Activated CD4-positive, alpha-beta T cell treated with anti-CD3 and anti-CD28 coated beads, Interleukin-2, amount 10 ng/mL, durations not matched to agents 7 days and 5 days (primary cell): ENCODE results near the gene ATXN1. TPM values are rescaled to one million over a fixed set of nuclear protein-coding genes. Genes with fewer than 3 reads are reported as not detected.
"Not testable (repeated sequence)": the region's sequence is repeated elsewhere in the genome, so short reads cannot be mapped to it uniquely, and the experiment has no call there.

Experiments used
- CTCF ChIA-PET: fragments of 350-600 bp; sonication (Branson Sonifier 250); formaldehyde crosslinking; loops from one replicate; lab custom pipeline; 2021; ENCODE audit warnings: antibody characterized with exemption; lab: Charles Lee
- POLR2A ChIA-PET: fragments of 350-600 bp; sonication (Branson Sonifier 250); formaldehyde crosslinking; loops from one replicate; lab custom pipeline; 2021; ENCODE audit warnings: antibody characterized with exemption; lab: Charles Lee
- DNase-seq: peaks from one replicate; pipeline ENCODE4 v3.0.0-alpha.2; 2020
- H3K27ac Mint-ChIP-seq: one replicate; pipeline ENCODE4 v1.8.0; 2021; ENCODE audit warnings: mild to moderate bottlenecking, moderate library complexity, mixed read lengths
- H3K27me3 Mint-ChIP-seq: one replicate; pipeline ENCODE4 v1.8.0; 2021; ENCODE audit warnings: mixed read lengths
- H3K36me3 Mint-ChIP-seq: one replicate; pipeline ENCODE4 v1.8.0; 2021; ENCODE audit warnings: low read depth, mixed read lengths
- H3K4me1 Mint-ChIP-seq: one replicate; pipeline ENCODE4 v1.8.0; 2021; ENCODE audit warnings: mixed read lengths
- H3K4me3 Mint-ChIP-seq: one replicate; pipeline ENCODE4 v1.8.0; 2021; ENCODE audit warnings: mild to moderate bottlenecking, moderate library complexity, mixed read lengths
- H3K9me3 Mint-ChIP-seq: one replicate; pipeline ENCODE4 v1.8.0; 2021; ENCODE audit warnings: mixed read lengths
- total RNA-seq, 2 experiments: library from RNA; stranded (reverse); gene quantifications; one replicate each; pipeline ENCODE4 v1.2.3, GENCODE V29; 2021

ATXN1 gene
- total RNA-seq, 2 experiments from 2014 or later = 36.0 to 40.4 TPM

DNA sequence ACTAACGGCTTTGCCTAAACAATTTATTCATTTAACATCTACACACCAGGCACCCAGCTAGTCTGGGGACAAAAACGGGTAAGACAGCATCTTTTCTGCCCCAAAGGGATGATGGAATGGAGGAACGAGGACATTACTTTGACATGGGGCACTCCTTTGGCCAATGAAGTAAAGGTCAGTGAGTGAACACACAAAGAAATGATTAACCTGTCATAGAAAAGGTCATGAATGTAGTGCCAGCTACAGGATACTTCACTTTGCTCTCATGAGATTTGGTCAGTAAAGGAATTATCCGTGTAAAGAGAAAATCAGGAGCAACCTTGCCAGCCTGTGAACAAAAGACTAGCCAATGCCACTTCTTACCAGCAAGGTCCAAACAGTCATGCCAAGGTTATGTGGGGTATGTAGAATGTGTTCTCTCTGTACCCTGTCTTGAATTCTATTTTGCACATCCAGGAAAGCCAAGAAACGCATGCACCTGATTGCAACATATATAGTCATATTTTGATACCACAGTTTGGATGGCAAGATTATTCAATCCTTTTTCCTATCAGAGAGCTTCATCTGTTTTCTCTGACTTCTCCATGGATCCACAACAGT, 377.6 kb downstream of the ATXN1 start:
- ChIA-PET POLR2A (no interaction called here), CTCF (no interaction called here)
- no peak for DNase-seq
- Mint-ChIP-seq H3K4me3 (no peak overlapping the region), H3K9me3 (no peaks in the 10 kb centered on the region), H3K36me3 (no peaks in the 10 kb centered on the region), H3K27me3 (no peaks in the 10 kb centered on the region), H3K27ac (no peak overlapping the region), H3K4me1 (no peaks in the 10 kb centered on the region)

DNA sequence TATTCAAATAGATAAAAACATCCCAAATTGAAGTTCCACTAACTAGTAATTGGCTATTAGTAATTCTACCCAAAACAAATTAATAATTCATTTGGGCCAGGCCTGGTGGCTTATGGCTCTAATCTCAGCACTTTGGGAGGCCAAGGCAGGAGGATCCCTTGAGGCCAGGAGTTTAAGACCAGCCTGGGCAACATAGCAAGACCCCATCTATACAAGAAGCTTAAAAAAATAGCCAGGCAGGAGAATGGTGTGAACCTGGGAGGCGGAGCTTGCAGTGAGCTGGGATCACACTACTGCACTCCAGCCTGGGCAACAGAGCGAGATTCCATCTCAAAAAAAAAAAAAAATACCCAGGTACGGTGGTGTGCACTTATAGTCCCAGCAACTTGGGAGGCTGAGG, 379.3 kb downstream of the ATXN1 start:
- H3K4me1 Mint-ChIP-seq, H3K27ac Mint-ChIP-seq, CTCF ChIA-PET, H3K27me3 Mint-ChIP-seq, H3K4me3 Mint-ChIP-seq, H3K36me3 Mint-ChIP-seq, POLR2A ChIA-PET, DNase-seq, H3K9me3 Mint-ChIP-seq: not testable (repeated sequence)

DNA sequence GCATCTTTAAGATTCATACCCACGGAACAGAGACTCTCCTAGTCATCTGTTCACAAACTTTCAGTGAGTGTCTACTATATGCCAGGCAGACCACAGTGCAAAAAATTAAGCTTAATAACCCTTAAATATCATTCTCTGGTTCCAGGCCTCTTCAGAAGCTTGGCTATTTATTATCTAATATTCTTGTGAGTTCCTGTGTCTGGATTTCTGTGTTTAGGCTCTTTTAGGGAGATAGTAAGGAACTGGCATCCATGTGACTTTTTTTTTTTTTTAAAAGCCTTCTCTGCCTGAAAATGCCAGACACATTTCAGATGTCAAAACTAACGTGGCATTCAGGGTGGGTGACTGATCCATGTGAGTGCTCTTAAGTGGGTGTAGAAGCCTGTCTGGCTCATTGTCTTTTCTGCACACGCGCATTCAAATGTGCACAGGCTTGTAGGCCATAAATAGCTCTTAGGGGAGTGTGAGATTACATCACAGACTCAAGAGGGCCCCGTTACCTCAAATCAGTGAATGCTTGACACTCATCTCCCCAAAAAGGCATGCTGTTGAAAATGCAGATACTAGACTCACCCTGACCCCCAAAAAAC, 380.9 kb downstream of the ATXN1 start:
- Mint-ChIP-seq H3K4me3 (no peak overlapping the region), H3K4me1 (no peaks in the 10 kb centered on the region), H3K27ac (no peak overlapping the region), H3K9me3 (no peaks in the 10 kb centered on the region), H3K27me3 (no peaks in the 10 kb centered on the region), H3K36me3 (no peaks in the 10 kb centered on the region)
- ChIA-PET POLR2A (no interaction called here), CTCF (interaction anchor here (0.6 to 0.7 kb wide), 2 partner anchors 288 to 416 kb away, joined by 3 read pairs; no protein-coding TSS in a partner anchor)
- no peak for DNase-seq

DNA sequence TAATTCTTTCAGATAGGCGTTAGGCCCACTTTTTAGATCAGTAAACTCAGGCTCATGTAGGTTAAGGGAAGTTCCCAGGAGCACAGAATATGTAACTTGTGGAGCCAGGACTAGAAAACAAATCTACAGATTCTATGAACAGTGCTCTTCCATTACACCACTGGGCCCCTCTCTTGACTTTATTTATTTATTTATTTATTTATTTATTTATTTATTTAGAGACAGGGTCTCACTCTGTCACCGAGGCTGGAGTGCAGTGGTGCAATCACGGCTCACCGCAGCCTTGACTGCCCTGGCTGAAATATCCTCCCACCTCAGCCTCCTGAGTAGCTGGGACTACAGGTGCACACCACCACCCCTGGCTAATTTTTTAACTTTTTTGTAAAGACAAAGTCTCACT, 382.9 kb downstream of the ATXN1 start:
- DNase-seq, H3K9me3 Mint-ChIP-seq, CTCF ChIA-PET, H3K4me1 Mint-ChIP-seq, H3K27me3 Mint-ChIP-seq, POLR2A ChIA-PET, H3K36me3 Mint-ChIP-seq, H3K4me3 Mint-ChIP-seq, H3K27ac Mint-ChIP-seq: not testable (repeated sequence)

DNA sequence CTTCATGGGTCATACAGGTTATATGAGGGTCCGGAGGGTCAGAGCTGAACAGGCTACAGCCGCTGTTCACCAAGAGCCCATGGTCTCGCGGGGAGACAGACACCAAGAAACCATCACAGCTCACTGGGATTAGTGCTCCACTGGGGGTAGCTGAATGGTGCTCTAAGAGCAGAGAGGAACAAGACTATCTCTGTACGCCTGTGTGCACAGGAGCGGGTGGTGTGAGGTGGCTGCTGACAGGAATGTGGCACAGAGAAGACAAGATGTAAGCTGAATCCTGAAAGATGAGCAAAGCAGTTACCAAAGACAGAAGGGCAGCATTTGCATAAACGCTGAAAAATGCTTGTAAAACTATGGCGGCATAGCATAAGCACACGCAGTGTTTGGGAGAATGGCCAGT, 383.8 kb downstream of the ATXN1 start:
- Mint-ChIP-seq H3K4me3 (no peak overlapping the region), H3K36me3 (peaks cover 6% of the 10 kb centered on the region), H3K27me3 (no peaks in the 10 kb centered on the region), H3K9me3 (no peaks in the 10 kb centered on the region), H3K27ac (no peak overlapping the region), H3K4me1 (no peaks in the 10 kb centered on the region)
- no peak for DNase-seq
- ChIA-PET CTCF (interaction anchor here (0.5 to 0.8 kb wide), 2 partner anchors 46 to 354 kb away, joined by 3 read pairs; no protein-coding TSS in a partner anchor), POLR2A (no interaction called here)

DNA sequence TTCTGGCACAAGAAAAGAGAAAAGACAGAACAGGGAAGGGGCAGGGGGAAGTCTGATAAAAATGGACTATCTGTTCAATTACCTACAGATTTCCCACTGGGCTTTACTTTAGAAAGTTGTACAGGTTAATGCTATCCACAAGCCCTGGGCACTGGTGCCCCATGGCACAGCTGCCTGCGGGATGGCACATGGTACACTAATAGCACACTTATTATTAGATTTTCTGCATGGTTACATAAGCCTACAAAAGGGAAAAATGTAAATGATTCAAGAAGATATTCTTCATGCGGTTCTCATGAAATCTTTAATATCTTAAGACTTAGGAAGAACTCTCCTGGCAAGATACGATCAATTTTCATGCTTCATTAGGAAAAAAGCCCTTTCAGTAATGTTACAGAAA, 385.4 kb downstream of the ATXN1 start:
- Mint-ChIP-seq H3K27me3 (no peaks in the 10 kb centered on the region), H3K27ac (no peak overlapping the region), H3K9me3 (no peaks in the 10 kb centered on the region), H3K36me3 (peaks cover 6% of the 10 kb centered on the region), H3K4me1 (no peaks in the 10 kb centered on the region), H3K4me3 (no peak overlapping the region)
- DNase-seq = no peak
- ChIA-PET POLR2A (no interaction called here), CTCF (interaction anchor here (1.4 kb wide), 1 partner anchor 10 kb away, joined by 3 read pairs; no protein-coding TSS in a partner anchor)

DNA sequence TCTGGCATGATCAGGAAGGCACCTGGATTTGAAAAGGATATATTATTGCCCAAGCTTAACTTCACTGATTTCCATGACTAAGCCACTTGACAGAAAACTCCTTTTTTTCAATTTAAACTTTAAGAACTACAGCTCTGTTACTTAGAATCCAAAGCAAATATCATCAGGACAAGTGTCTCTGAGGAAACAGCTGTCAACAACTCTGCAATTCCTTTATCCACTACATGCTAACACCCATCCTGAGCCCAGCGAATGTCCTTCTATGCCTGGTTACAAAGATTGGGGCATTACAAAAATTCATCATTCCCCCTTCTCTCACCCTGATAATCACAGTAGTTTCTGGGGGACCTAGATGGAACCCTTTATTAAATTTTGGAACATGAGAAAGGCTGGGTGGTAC, 386.1 kb downstream of the ATXN1 start:
- Mint-ChIP-seq H3K4me3 (no peak overlapping the region), H3K36me3 (peaks cover 6% of the 10 kb centered on the region), H3K27me3 (no peaks in the 10 kb centered on the region), H3K27ac (no peak overlapping the region), H3K9me3 (no peaks in the 10 kb centered on the region), H3K4me1 (no peaks in the 10 kb centered on the region)
- no peak for DNase-seq
- ChIA-PET POLR2A (no interaction called here), CTCF (interaction anchor here (1.4 kb wide), 1 partner anchor 10 kb away, joined by 3 read pairs; no protein-coding TSS in a partner anchor)

DNA sequence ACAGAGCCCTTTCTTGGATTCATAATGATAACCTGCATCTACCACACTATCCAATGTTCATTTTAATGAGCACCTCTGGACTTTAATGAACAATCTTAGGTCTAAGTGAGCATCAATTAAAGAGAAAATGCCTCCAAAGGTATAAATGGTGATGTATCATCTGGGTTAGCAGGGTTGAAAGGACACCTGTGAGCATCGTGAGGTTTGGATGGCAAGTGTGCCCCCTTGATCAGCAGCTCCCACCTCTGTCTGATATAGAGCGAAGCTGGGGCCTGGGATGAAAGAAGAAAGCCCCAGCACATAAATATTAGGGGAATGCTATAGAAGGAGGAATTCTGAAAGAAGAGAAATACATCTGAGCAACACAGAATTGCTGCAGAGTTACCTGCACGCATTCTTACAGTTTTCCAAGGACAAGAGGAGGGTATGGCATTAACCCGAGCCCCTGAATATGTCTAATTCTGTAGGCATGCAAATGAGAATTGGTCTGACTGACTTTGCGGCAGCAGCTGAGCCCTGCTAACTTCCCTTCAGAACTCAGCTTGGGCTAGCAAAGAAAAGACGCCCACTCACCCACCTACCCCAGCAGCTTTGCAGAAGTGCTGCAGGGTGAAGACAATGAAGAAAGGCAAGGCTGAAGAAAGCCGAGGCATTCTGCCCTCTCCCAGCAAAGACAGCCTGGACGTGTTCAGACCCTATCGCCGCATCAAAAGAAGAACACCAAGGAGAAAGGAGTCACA, 386.6 kb downstream of the ATXN1 start:
- H3K9me3 Mint-ChIP-seq = no peaks in the 10 kb centered on the region
- no peaks in the 10 kb centered on the region for H3K27me3 Mint-ChIP-seq
- CTCF ChIA-PET = no interaction called here
- H3K4me1 Mint-ChIP-seq = no peaks in the 10 kb centered on the region
- H3K27ac Mint-ChIP-seq = no peak overlapping the region
- peaks cover 6% of the 10 kb centered on the region for H3K36me3 Mint-ChIP-seq
- POLR2A ChIA-PET = no interaction called here
- H3K4me3 Mint-ChIP-seq = no peak overlapping the region
- DNase-seq = no peak

DNA sequence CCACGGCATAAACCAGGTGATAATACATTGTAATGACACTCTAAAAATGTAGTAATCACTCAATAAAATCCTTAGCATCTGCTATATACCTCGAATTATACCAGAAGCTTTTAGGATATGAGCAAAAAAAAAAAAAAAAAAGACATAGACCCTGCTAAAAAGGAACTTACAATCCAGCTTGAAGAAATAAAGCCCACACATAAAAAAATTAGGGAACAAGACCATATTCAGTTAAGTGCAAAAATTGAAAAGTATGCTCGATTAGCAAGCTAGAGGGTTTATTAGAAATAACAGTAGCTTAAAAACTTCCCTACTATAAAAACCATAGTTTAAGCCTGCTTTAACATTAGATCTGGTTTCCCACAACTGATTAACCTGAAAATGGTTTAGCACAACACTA, 387.2 kb downstream of the ATXN1 start:
- H3K4me1 Mint-ChIP-seq = no peaks in the 10 kb centered on the region

DNA sequence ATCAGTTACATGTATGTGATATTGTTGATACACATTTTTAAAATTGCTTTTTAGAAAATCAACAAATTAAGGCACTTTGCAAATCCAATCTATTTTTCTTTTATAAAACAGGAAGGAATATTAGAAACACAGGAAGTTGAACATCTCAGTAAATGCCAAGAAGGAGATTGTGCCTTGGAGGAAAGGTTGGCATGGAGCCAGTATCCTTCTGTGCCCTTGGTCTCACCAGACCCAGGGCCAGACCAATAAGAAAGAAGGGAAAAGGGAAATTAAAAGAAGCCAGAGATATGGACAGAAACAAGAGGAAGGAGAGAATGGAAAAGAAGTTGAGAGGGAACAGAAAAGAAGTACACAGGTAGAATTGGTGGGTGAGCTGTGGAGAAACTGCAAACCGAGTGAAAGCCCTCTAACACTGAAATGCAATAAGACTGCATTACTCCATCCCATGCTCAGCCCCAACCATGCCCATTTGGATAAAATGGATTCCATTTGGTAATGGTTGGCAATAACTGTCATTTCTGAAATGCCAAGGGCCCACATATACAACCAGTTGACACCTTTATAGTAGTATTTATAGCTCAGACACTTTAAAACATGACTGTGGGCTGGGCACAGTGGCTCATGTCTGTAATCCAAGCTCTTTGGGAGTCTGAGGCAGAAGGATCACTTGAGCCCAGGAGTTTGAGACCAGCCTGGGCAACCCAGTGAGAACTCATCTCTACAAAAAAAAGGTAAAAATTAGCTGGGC, 389.1 kb downstream of the ATXN1 start:
- no peaks in the 10 kb centered on the region for H3K4me1 Mint-ChIP-seq
- H3K27me3 Mint-ChIP-seq = no peaks in the 10 kb centered on the region
- ChIA-PET CTCF (no interaction called here), POLR2A (no interaction called here)
- H3K9me3 Mint-ChIP-seq = no peaks in the 10 kb centered on the region
- H3K36me3 Mint-ChIP-seq = peaks cover 6% of the 10 kb centered on the region
- H3K4me3 Mint-ChIP-seq = no peak overlapping the region
- DNase-seq = no peak
- H3K27ac Mint-ChIP-seq = no peak overlapping the region

More for the DNA sequence above, 387.2 kb downstream of the ATXN1 start:
- Mint-ChIP-seq H3K27me3 (no peaks in the 10 kb centered on the region), H3K27ac (no peak overlapping the region), H3K36me3 (peaks cover 6% of the 10 kb centered on the region), H3K9me3 (no peaks in the 10 kb centered on the region), H3K4me3 (no peak overlapping the region)
- ChIA-PET CTCF (no interaction called here), POLR2A (no interaction called here)
- DNase-seq = no peak

DNA sequence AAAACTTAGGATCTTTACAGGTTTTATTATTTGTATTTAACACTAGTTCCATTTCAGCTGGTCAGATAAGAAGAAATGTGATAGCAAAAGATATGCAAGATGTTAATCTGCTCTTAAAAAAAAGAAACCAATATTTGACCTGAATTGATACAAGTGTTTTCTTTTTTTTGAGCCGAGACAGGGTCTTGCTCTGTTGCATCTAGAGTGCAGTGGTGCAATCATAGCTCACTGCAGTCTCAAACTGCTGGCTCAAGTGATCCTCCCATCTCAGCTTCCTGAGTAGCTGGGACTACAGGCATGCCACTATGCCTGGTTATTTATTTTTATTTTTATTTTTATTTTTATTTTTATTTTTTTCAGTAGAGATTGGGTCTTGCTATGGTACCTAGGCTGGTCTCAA, 389.9 kb downstream of the ATXN1 start:
- Mint-ChIP-seq H3K36me3 (peaks cover 6% of the 10 kb centered on the region), H3K4me3 (no peak overlapping the region), H3K27ac (no peak overlapping the region), H3K4me1 (no peaks in the 10 kb centered on the region), H3K9me3 (no peaks in the 10 kb centered on the region), H3K27me3 (no peaks in the 10 kb centered on the region)
- ChIA-PET POLR2A (no interaction called here), CTCF (no interaction called here)
- DNase-seq = no peak

DNA sequence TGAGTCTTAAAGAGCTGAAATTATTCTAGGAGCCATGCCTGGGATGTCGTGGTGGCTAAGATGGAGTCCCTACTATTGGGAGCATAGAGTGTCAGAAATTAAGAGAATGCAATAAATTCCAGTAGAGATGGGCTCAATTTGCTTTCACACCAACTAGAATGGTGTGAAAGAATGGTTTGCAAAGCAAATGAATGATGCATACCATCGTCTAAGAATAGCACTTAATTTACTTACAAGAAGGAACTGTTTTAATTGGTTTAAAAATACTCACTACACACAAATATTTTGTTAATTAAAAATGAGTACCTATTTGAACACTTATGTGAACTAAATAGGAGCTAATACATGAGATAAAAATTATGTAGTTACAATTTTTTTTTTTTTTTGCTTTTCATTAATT, 390.3 kb downstream of the ATXN1 start:
- ChIA-PET CTCF (interaction anchor here (1.2 kb wide), 1 partner anchor 26 kb away, joined by 4 read pairs; no protein-coding TSS in a partner anchor), POLR2A (interaction anchor here (0.6 kb wide), 1 partner anchor 24 kb away, joined by 3 read pairs; no protein-coding TSS in a partner anchor)
- Mint-ChIP-seq H3K36me3 (peaks cover 6% of the 10 kb centered on the region), H3K9me3 (no peaks in the 10 kb centered on the region), H3K4me1 (no peaks in the 10 kb centered on the region), H3K27me3 (no peaks in the 10 kb centered on the region), H3K4me3 (no peak overlapping the region), H3K27ac (no peak overlapping the region)
- no peak for DNase-seq
